ENCODE data around the gene RAB40C. TPM values are rescaled to one million over a fixed set of nuclear protein-coding genes. Genes with fewer than 3 reads are reported as not detected.

Gene RAB40C
- total RNA-seq, 2 experiments from 2014 or later, result 13.3 to 17.6 TPM

GRCh38 chr16:651844-652243 lies 62.0 kb downstream of the RAB40C start:
- Mint-ChIP-seq H3K9me3 (no peaks in the 10 kb centered on the region), H3K27ac (no peak overlapping the region), H3K4me1 (peaks cover 13% of the 10 kb centered on the region), H3K4me3 (no peak overlapping the region), H3K36me3 (ENCODE audit: low read depth) (no peaks in the 10 kb centered on the region), H3K27me3 (no peaks in the 10 kb centered on the region)
- POLR2A ChIA-PET, result no interaction called here
- no peak for DNase-seq
- CTCF ChIA-PET, result interaction anchor here (3.1 kb wide), 1 partner anchor 16 kb away, joined by 13 read pairs; the partner anchor contains the start of gene RHOT2

- no peak overlapping the region for H3K4me3 Mint-ChIP-seq
- no peaks in the 10 kb centered on the region for H3K9me3 Mint-ChIP-seq
- POLR2A ChIA-PET, result no interaction called here
- H3K36me3 Mint-ChIP-seq (ENCODE audit: low read depth), result no peaks in the 10 kb centered on the region
- H3K27ac Mint-ChIP-seq, result no peak overlapping the region
- H3K27me3 Mint-ChIP-seq, result no peaks in the 10 kb centered on the region
- H3K4me1 Mint-ChIP-seq, result peaks cover 13% of the 10 kb centered on the region
- CTCF ChIA-PET, result no interaction called here
- no peak for DNase-seq
Measured at GRCh38 chr16:652454-653305, 62.8 kb downstream of the RAB40C start.

- no peak for DNase-seq
- Mint-ChIP-seq H3K4me3 (no peak overlapping the region), H3K27ac (no peak overlapping the region), H3K27me3 (no peaks in the 10 kb centered on the region), H3K9me3 (no peaks in the 10 kb centered on the region), H3K4me1 (peaks cover 4% of the 10 kb centered on the region), H3K36me3 (ENCODE audit: low read depth) (no peaks in the 10 kb centered on the region)
- ChIA-PET POLR2A (no interaction called here), CTCF (interaction anchor here (0.6 to 1.6 kb wide), 2 partner anchors 22 to 55 kb away, joined by 3 to 6 read pairs; no protein-coding TSS in a partner anchor)
Measured at GRCh38 chr16:654034-654433, 64.2 kb downstream of the RAB40C start.

GRCh38 chr16:657487-657886 lies 67.6 kb downstream of the RAB40C start:
- ChIA-PET CTCF (interaction anchor here (0.6 to 1.6 kb wide), 3 partner anchors 11 to 413 kb away, joined by 3 to 4 read pairs (median 3); partner anchors contain the start of gene RHOT2), POLR2A (no interaction called here)
- H3K27me3 Mint-ChIP-seq, result no peaks in the 10 kb centered on the region
- H3K4me1 Mint-ChIP-seq, result peaks cover 5% of the 10 kb centered on the region
- H3K9me3 Mint-ChIP-seq, result no peaks in the 10 kb centered on the region
- no peak overlapping the region for H3K27ac Mint-ChIP-seq
- no peaks in the 10 kb centered on the region for H3K36me3 Mint-ChIP-seq (ENCODE audit: low read depth)
- DNase-seq, result no peak
- no peak overlapping the region for H3K4me3 Mint-ChIP-seq

- no peak overlapping the region for H3K4me3 Mint-ChIP-seq
- H3K27me3 Mint-ChIP-seq, result no peaks in the 10 kb centered on the region
- H3K9me3 Mint-ChIP-seq, result no peaks in the 10 kb centered on the region
- ChIA-PET POLR2A (no interaction called here), CTCF (interaction anchor here (1.0 kb wide), 1 partner anchor 11 kb away, joined by 4 read pairs; no protein-coding TSS in a partner anchor)
- H3K27ac Mint-ChIP-seq, result no peak overlapping the region
- peaks cover 5% of the 10 kb centered on the region for H3K4me1 Mint-ChIP-seq
- no peaks in the 10 kb centered on the region for H3K36me3 Mint-ChIP-seq (ENCODE audit: low read depth)
- no peak for DNase-seq
Measured at GRCh38 chr16:658679-659571, 69.1 kb downstream of the RAB40C start.

- no peak overlapping the region for H3K4me3 Mint-ChIP-seq
- ChIA-PET POLR2A (no interaction called here), CTCF (interaction anchor here (0.9 to 1.0 kb wide), 2 partner anchors 11 to 68 kb away, joined by 4 to 5 read pairs; no protein-coding TSS in a partner anchor)
- H3K9me3 Mint-ChIP-seq, result no peaks in the 10 kb centered on the region
- no peak for DNase-seq
- peaks cover 5% of the 10 kb centered on the region for H3K4me1 Mint-ChIP-seq
- H3K36me3 Mint-ChIP-seq (ENCODE audit: low read depth), result no peaks in the 10 kb centered on the region
- H3K27ac Mint-ChIP-seq, result no peak overlapping the region
- no peaks in the 10 kb centered on the region for H3K27me3 Mint-ChIP-seq
Measured at GRCh38 chr16:659618-660017, 69.8 kb downstream of the RAB40C start.

GRCh38 chr16:660132-660458 lies 70.2 kb downstream of the RAB40C start:
- Mint-ChIP-seq H3K27me3 (no peaks in the 10 kb centered on the region), H3K4me3 (no peak overlapping the region), H3K36me3 (ENCODE audit: low read depth) (no peaks in the 10 kb centered on the region), H3K4me1 (peaks cover 5% of the 10 kb centered on the region), H3K9me3 (no peaks in the 10 kb centered on the region), H3K27ac (no peak overlapping the region)
- ChIA-PET POLR2A (no interaction called here), CTCF (interaction anchor here (0.9 kb wide), 1 partner anchor 68 kb away, joined by 5 read pairs; no protein-coding TSS in a partner anchor)
- no peak for DNase-seq

- Mint-ChIP-seq H3K9me3 (no peaks in the 10 kb centered on the region), H3K27ac (peak overlapping the region; percentile 54), H3K4me3 (no peak overlapping the region), H3K27me3 (no peaks in the 10 kb centered on the region), H3K36me3 (ENCODE audit: low read depth) (no peaks in the 10 kb centered on the region), H3K4me1 (peaks cover 5% of the 10 kb centered on the region)
- peak; percentile 77 for DNase-seq
- ChIA-PET CTCF (interaction anchor here (0.9 to 1.2 kb wide), 2 partner anchors 13 to 69 kb away, joined by 3 to 5 read pairs; no protein-coding TSS in a partner anchor), POLR2A (no interaction called here)
Measured at GRCh38 chr16:660459-661183, 70.8 kb downstream of the RAB40C start.

GRCh38 chr16:661184-661821 lies 71.4 kb downstream of the RAB40C start:
- peak overlapping the region; percentile 54 for H3K27ac Mint-ChIP-seq
- peaks cover 5% of the 10 kb centered on the region for H3K4me1 Mint-ChIP-seq
- ChIA-PET POLR2A (no interaction called here), CTCF (interaction anchor here (0.7 to 1.2 kb wide), 2 partner anchors 13 to 19 kb away, joined by 3 read pairs; no protein-coding TSS in a partner anchor)
- H3K4me3 Mint-ChIP-seq, result no peak overlapping the region
- H3K9me3 Mint-ChIP-seq, result no peaks in the 10 kb centered on the region
- no peak for DNase-seq
- H3K27me3 Mint-ChIP-seq, result no peaks in the 10 kb centered on the region
- no peaks in the 10 kb centered on the region for H3K36me3 Mint-ChIP-seq (ENCODE audit: low read depth)

GRCh38 chr16:662095-662494 lies 72.2 kb downstream of the RAB40C start:
- H3K4me3 Mint-ChIP-seq, result no peak overlapping the region
- no peak overlapping the region for H3K27ac Mint-ChIP-seq
- ChIA-PET POLR2A (no interaction called here), CTCF (interaction anchor here (0.7 to 1.0 kb wide), 2 partner anchors 14 to 19 kb away, joined by 3 read pairs; no protein-coding TSS in a partner anchor)
- peaks cover 5% of the 10 kb centered on the region for H3K4me1 Mint-ChIP-seq
- no peak for DNase-seq
- H3K27me3 Mint-ChIP-seq, result no peaks in the 10 kb centered on the region
- H3K9me3 Mint-ChIP-seq, result no peaks in the 10 kb centered on the region
- no peaks in the 10 kb centered on the region for H3K36me3 Mint-ChIP-seq (ENCODE audit: low read depth)

- Mint-ChIP-seq H3K4me3 (no peak overlapping the region), H3K27me3 (no peaks in the 10 kb centered on the region), H3K9me3 (no peaks in the 10 kb centered on the region), H3K4me1 (peaks cover 7% of the 10 kb centered on the region), H3K36me3 (ENCODE audit: low read depth) (no peaks in the 10 kb centered on the region), H3K27ac (no peak overlapping the region)
- no peak for DNase-seq
- POLR2A ChIA-PET, result no interaction called here
- CTCF ChIA-PET, result interaction anchor here (1.0 kb wide), 1 partner anchor 14 kb away, joined by 3 read pairs; no protein-coding TSS in a partner anchor
Measured at GRCh38 chr16:662597-662996, 72.7 kb downstream of the RAB40C start.

GRCh38 chr16:666572-666971 lies 76.7 kb downstream of the RAB40C start:
- Mint-ChIP-seq H3K27ac (no peak overlapping the region), H3K4me1 (peaks cover 6% of the 10 kb centered on the region), H3K4me3 (no peak overlapping the region), H3K9me3 (no peaks in the 10 kb centered on the region), H3K36me3 (ENCODE audit: low read depth) (peaks cover 2% of the 10 kb centered on the region), H3K27me3 (no peaks in the 10 kb centered on the region)
- ChIA-PET CTCF (interaction anchor here (1.2 to 2.9 kb wide), 4 partner anchors 15 to 46 kb away, joined by 4 to 13 read pairs (median 8); partner anchors contain the start of genes STUB1 and WDR90), POLR2A (no interaction called here)
- DNase-seq, result no peak
